Kidney (tissue), 14 donors: Measurements from ENCODE around the gene DVL1. TPM values are rescaled to one million over a fixed set of nuclear protein-coding genes. Genes with fewer than 3 reads are reported as not detected.
A peak's percentile ranks its signal among the peaks of the same experiment; 100 is the strongest.

Experiments used
- DNase-seq, 5 donors: peaks; one replicate each; pipeline ENCODE4 v3.0.0-alpha.2; 2013 to 2020
- FAIRE-seq: peaks from 2 replicates; lab custom pipeline; 2012; peaks lifted over from hg19 to GRCh38; lab: Jason Lieb, UNC
- H3K27ac ChIP-seq, 2 donors: one replicate each; pipeline ENCODE4 v1.7.0; 2013; ENCODE audit warnings: low read depth in 2 of 2, low read length in 2 of 2, inconsistent platforms in 1 of 2
- H3K27me3 ChIP-seq: one replicate; pipeline ENCODE4 v1.7.1; 2013; ENCODE audit warnings: low read length, inconsistent platforms; ENCODE audit not compliant: control insufficient read depth, insufficient read depth
- H3K36me3 ChIP-seq, 3 donors: one replicate each; pipeline versions ENCODE4 v1.7.0 to v1.7.1; 2013; ENCODE audit warnings: low read length in 3 of 3, control low read depth in 1 of 3, inconsistent platforms in 1 of 3; ENCODE audit not compliant: insufficient read depth in 3 of 3, control insufficient read depth in 2 of 3
- H3K4me1 ChIP-seq, 3 donors: one replicate each; pipeline versions ENCODE4 v1.7.0 to v1.7.1; 2013; ENCODE audit warnings: low read length in 3 of 3, inconsistent platforms in 1 of 3, low read depth in 1 of 3; ENCODE audit not compliant: control insufficient read depth in 2 of 3, insufficient read depth in 2 of 3
- H3K4me3 ChIP-seq, 3 donors: one replicate each; pipeline versions ENCODE4 v1.7.0 to v1.8.1; 2013; ENCODE audit warnings: low read length in 3 of 3, control low read depth in 1 of 3, inconsistent platforms in 1 of 3
- H3K9ac ChIP-seq, 3 donors: one replicate each; pipeline versions ENCODE4 v1.7.0 to v1.7.1; 2013; ENCODE audit warnings: low read length in 3 of 3, control low read depth in 1 of 3, inconsistent platforms in 1 of 3
- H3K9me3 ChIP-seq, 3 donors: one replicate each; pipeline versions ENCODE4 v1.7.0 to v1.7.1; 2013; ENCODE audit warnings: low read length in 3 of 3, control low read depth in 1 of 3, inconsistent platforms in 1 of 3; ENCODE audit not compliant: control insufficient read depth in 2 of 3, insufficient read depth in 1 of 3
- intact Hi-C: fragments of 100-400 bp; cut with DNase I; formaldehyde crosslinking; loops from one replicate; pipeline ENCODE4 v1.11.1; 2022
- microRNA-seq: library from miRNA; unstranded; fragments of <30 nt; microRNA quantifications from one replicate; pipeline ENCODE4 v1.2.0, GENCODE V29; 2020
- polyA plus RNA-seq: library from polyadenylated mRNA; stranded (reverse); fragments of 350-450 nt; fragmentation: Illumina TruSeq; extraction: RNeasy Lipid Tissue Mini Kit (QIAGEN cat#74804); gene quantifications from one replicate; pipeline ENCODE4 v1.2.3, GENCODE V29; 2014; ENCODE audit warnings: low read depth, low replicate concordance; ENCODE audit not compliant: insufficient read depth
- total RNA-seq: library from RNA; stranded (reverse); fragmentation: NEBNext Ultra II Directional; extraction: Animal tissue kit (Norgen Biotek cat#: 25700); gene quantifications from one replicate; pipeline ENCODE4 v1.2.1, GENCODE V29; 2021
- TF ChIP-seq, protein P1 (sequence below): IDR thresholded peaks from 3 replicates; pipeline ENCODE4 v1.5.1; 2012; ENCODE audit warnings: mild to moderate bottlenecking, moderate library complexity, borderline replicate concordance; ENCODE audit not compliant: insufficient read depth; ENCODE audit errors: extremely low read depth
- donor health status: control.
- donor health status: control.
- donor health status: control.
- donor health status: control.
- donor health status: control.
- donor health status: DM: yes; HTN: yes; CAD: no.
- donor health status: Normal renal cell carcinoma (clear cell type).

DVL1 gene
- total and polyA plus RNA-seq, 2 donors from 2014 or later = 32.5 to 55.0 TPM

DNA sequence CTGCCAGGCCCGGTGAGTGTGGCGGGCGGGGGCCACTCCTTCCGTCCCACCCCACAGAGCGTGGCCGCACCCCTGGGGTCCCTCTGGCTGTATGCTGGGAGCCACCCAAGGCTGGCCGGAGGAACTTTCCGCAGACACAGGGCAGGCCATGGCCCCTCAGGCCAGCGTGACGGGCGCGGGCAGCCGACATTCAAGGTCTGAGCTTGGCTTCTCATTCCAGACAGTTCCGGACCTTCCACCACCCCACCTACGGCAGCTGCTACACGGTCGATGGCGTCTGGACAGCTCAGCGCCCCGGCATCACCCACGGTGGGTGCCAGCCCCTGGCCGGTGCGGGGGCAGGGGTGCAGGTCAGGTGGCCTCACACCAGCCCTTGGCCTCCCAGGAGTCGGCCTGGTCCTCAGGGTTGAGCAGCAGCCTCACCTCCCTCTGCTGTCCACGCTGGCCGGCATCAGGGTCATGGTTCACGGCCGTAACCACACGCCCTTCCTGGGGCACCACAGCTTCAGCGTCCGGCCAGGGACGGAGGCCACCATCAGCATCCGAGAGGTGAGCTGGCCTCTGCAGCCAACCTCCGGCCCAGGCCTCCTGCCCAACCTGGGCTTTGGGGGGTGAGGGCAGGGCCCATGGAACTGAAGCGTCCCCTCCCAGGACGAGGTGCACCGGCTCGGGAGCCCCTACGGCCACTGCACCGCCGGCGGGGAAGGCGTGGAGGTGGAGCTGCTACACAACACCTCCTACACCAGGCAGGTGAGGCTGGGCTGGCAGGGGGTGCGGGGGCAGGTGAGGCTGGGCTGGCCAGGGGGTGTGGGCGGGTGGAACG lies 61.7 kb downstream of the DVL1 start:
- Histone ChIP-seq H3K27ac (no peak overlapping the region), H3K9ac (no peak overlapping the region), H3K9me3 (no peaks in the 10 kb centered on the region), H3K36me3 (no peaks in the 10 kb centered on the region), H3K4me1 (peaks cover 0 to 5% (median 0%) of the 10 kb centered on the region in 3 donors), H3K27me3 (no peaks in the 10 kb centered on the region), H3K4me3 (no peak overlapping the region)
- FAIRE-seq (no peak), DNase-seq (peak in 2 of 5 donors; percentile 54 to 77)
- TF ChIP-seq, protein P1, sequence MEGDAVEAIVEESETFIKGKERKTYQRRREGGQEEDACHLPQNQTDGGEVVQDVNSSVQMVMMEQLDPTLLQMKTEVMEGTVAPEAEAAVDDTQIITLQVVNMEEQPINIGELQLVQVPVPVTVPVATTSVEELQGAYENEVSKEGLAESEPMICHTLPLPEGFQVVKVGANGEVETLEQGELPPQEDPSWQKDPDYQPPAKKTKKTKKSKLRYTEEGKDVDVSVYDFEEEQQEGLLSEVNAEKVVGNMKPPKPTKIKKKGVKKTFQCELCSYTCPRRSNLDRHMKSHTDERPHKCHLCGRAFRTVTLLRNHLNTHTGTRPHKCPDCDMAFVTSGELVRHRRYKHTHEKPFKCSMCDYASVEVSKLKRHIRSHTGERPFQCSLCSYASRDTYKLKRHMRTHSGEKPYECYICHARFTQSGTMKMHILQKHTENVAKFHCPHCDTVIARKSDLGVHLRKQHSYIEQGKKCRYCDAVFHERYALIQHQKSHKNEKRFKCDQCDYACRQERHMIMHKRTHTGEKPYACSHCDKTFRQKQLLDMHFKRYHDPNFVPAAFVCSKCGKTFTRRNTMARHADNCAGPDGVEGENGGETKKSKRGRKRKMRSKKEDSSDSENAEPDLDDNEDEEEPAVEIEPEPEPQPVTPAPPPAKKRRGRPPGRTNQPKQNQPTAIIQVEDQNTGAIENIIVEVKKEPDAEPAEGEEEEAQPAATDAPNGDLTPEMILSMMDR = no peak
- intact Hi-C loops = no loop called here

DNA sequence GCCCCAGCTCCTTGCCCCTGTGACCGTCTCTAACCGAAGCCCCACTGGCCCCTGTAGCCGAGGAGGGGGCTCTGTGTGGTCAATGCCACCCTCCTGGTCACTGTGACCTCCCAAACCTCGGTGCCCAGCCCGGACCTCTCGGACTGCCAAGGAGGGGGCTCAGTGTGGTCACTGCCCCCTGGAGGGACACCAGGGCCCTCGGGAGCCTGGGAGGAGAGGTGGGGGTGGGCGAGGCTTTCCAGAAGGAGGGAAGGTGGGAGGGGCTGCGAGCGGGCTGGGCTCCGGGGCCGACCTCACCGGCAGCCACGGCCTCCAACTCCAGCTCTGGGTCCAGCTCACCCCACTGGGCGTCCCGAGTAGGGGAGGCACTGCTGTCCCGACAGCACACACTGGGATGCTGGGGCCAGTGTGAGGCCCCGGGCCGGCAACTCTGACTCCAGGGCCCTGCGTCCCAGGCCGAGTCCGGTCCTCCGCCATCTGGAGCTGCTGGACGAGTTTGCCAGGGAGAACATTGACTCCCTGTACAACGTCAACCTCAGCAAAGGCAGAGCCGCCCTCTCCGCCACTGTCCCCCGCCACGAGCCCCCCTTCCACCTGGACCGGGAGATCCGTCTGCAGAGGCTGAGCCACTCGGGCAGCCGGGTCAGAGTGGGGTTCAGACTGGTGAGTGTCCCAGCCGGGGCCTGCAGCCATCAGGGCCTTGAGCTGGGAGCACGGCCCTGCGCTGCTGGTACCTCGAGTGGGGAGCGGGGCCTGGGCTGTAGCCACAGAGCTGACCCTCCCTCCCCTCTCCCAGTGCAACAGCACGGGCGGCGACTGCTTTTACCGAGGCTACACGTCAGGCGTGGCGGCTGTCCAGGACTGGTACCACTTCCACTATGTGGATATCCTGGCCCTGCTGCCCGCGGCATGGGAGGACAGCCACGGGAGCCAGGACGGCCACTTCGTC lies 62.6 kb downstream of the DVL1 start:
- peak in 2 of 5 donors; percentile 53 to 81 for DNase-seq
- Histone ChIP-seq H3K36me3 (no peaks in the 10 kb centered on the region), H3K27me3 (no peaks in the 10 kb centered on the region), H3K4me3 (no peak overlapping the region), H3K4me1 (peaks cover 0 to 12% (median 6%) of the 10 kb centered on the region in 3 donors), H3K9me3 (no peaks in the 10 kb centered on the region), H3K27ac (no peak overlapping the region), H3K9ac (no peak overlapping the region)
- no peak for FAIRE-seq
- TF ChIP-seq, protein P1 = no peak
- intact Hi-C loops = no loop called here

DNA sequence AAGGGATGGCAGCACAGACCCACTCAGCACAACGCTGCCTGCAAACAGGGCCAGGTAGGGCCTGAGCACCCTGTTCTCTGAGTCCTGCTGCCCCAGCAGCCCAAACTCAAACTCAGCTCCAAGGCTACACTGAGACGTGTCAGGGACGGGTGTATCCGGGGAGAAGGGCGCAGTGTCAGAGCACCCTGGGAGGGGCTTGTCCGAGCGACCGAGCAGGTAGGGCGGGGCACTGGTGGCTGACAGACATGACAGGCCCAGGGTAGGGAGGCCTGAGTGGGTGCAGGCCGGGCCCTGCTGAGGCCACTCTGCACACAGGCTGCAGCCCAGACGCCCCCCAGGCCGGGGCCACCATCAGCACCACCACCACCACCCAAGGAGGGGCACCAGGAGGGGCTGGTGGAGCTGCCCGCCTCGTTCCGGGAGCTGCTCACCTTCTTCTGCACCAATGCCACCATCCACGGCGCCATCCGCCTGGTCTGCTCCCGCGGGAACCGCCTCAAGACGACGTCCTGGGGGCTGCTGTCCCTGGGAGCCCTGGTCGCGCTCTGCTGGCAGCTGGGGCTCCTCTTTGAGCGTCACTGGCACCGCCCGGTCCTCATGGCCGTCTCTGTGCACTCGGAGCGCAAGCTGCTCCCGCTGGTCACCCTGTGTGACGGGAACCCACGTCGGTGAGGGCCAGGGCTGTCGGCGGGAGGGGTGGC lies 63.5 kb downstream of the DVL1 start:
- H3K27me3 ChIP-seq = no peaks in the 10 kb centered on the region
- intact Hi-C loops = no loop called here
- no peak overlapping the region for H3K9ac ChIP-seq
- no peak overlapping the region for H3K4me3 ChIP-seq
- H3K36me3 ChIP-seq = no peaks in the 10 kb centered on the region
- no peaks in the 10 kb centered on the region for H3K9me3 ChIP-seq
- FAIRE-seq (no peak), DNase-seq (peak in 2 of 5 donors; percentile 53 to 74)
- H3K27ac ChIP-seq = no peak overlapping the region
- peaks cover 0 to 13% (median 6%) of the 10 kb centered on the region in 3 donors for H3K4me1 ChIP-seq
- TF ChIP-seq, protein P1 = no peak

Small RNA genes within 50 kb of the gene (microRNA-seq; reads per million reads assigned to microRNA genes)
- 1.7 reads per million for gene MIR6726
- gene MIR6727 = not detected
- gene MIR6808 = not detected

Other genes with a start within 250 kb of the DVL1 start
- gene C1orf159, start 233.3 kb downstream of the DVL1 start, total RNA-seq = 14.8 TPM
- gene C1orf159, start 233.3 kb downstream of the DVL1 start, polyA plus RNA-seq = 8.6 TPM
- 1.5 TPM for gene TTLL10, start 175.5 kb downstream of the DVL1 start, total RNA-seq
- not detected for gene TTLL10, start 175.5 kb downstream of the DVL1 start, polyA plus RNA-seq
- 8.1 TPM for gene TNFRSF18, start 142.8 kb downstream of the DVL1 start, total RNA-seq
- gene TNFRSF18, start 142.8 kb downstream of the DVL1 start, polyA plus RNA-seq = not detected
- 5.1 TPM for gene TNFRSF4, start 135.3 kb downstream of the DVL1 start, total RNA-seq
- 3.3 TPM for gene TNFRSF4, start 135.3 kb downstream of the DVL1 start, polyA plus RNA-seq
- 160 TPM for gene SDF4, start 117.4 kb downstream of the DVL1 start, total RNA-seq
- gene SDF4, start 117.4 kb downstream of the DVL1 start, polyA plus RNA-seq = 143 TPM
- gene B3GALT6, start 117.2 kb downstream of the DVL1 start, total RNA-seq = 20.3 TPM
- gene B3GALT6, start 117.2 kb downstream of the DVL1 start, polyA plus RNA-seq = 13.7 TPM
- gene C1QTNF12, start 102.7 kb downstream of the DVL1 start, total RNA-seq = 3.1 TPM
- 9.9 TPM for gene C1QTNF12, start 102.7 kb downstream of the DVL1 start, polyA plus RNA-seq
- 56.6 TPM for gene UBE2J2, start 75.6 kb downstream of the DVL1 start, total RNA-seq
- 57.4 TPM for gene UBE2J2, start 75.6 kb downstream of the DVL1 start, polyA plus RNA-seq
- 4.6 TPM for gene SCNN1D, start 69.0 kb downstream of the DVL1 start, total RNA-seq
- 4.6 TPM for gene SCNN1D, start 69.0 kb downstream of the DVL1 start, polyA plus RNA-seq
- gene ACAP3, start 41.5 kb downstream of the DVL1 start, total RNA-seq = 39.5 TPM
- gene ACAP3, start 41.5 kb downstream of the DVL1 start, polyA plus RNA-seq = 15.9 TPM
- gene PUSL1, start 40.8 kb downstream of the DVL1 start, total RNA-seq = 12.6 TPM
- 13.9 TPM for gene PUSL1, start 40.8 kb downstream of the DVL1 start, polyA plus RNA-seq
- gene INTS11, start 24.8 kb downstream of the DVL1 start, total RNA-seq = 100 TPM
- gene INTS11, start 24.8 kb downstream of the DVL1 start, polyA plus RNA-seq = 73.6 TPM
- gene CPTP, start 24.6 kb downstream of the DVL1 start, total RNA-seq = 21.9 TPM
- 51.5 TPM for gene CPTP, start 24.6 kb downstream of the DVL1 start, polyA plus RNA-seq
- gene TAS1R3, start 18.1 kb downstream of the DVL1 start, total RNA-seq = 1.3 TPM
- 0.15 TPM for gene TAS1R3, start 18.1 kb downstream of the DVL1 start, polyA plus RNA-seq
- 26.0 TPM for gene MXRA8, start 9.1 kb upstream of the DVL1 start, total RNA-seq
- 64.7 TPM for gene MXRA8, start 9.1 kb upstream of the DVL1 start, polyA plus RNA-seq
- gene AURKAIP1, start 25.8 kb upstream of the DVL1 start, total RNA-seq = 111 TPM
- gene AURKAIP1, start 25.8 kb upstream of the DVL1 start, polyA plus RNA-seq = 359 TPM
- 199 TPM for gene CCNL2, start 49.9 kb upstream of the DVL1 start, total RNA-seq
- 72.0 TPM for gene CCNL2, start 49.9 kb upstream of the DVL1 start, polyA plus RNA-seq
- gene MRPL20, start 57.9 kb upstream of the DVL1 start, total RNA-seq = 103 TPM
- 221 TPM for gene MRPL20, start 57.9 kb upstream of the DVL1 start, polyA plus RNA-seq
- 5.2 TPM for gene ANKRD65, start 71.9 kb upstream of the DVL1 start, total RNA-seq
- 7.1 TPM for gene ANKRD65, start 71.9 kb upstream of the DVL1 start, polyA plus RNA-seq
- gene VWA1, start 86.3 kb upstream of the DVL1 start, total RNA-seq = 116 TPM
- gene VWA1, start 86.3 kb upstream of the DVL1 start, polyA plus RNA-seq = 103 TPM
- 10.0 TPM for gene ATAD3C, start 100.3 kb upstream of the DVL1 start, total RNA-seq
- gene ATAD3C, start 100.3 kb upstream of the DVL1 start, polyA plus RNA-seq = 14.3 TPM
- 28.8 TPM for gene ATAD3B, start 122.3 kb upstream of the DVL1 start, total RNA-seq
- 13.3 TPM for gene ATAD3B, start 122.3 kb upstream of the DVL1 start, polyA plus RNA-seq
- gene ATAD3A, start 162.7 kb upstream of the DVL1 start, total RNA-seq = 19.1 TPM
- gene ATAD3A, start 162.7 kb upstream of the DVL1 start, polyA plus RNA-seq = 17.5 TPM
- 1.9 TPM for gene TMEM240, start 191.2 kb upstream of the DVL1 start, total RNA-seq
- gene TMEM240, start 191.2 kb upstream of the DVL1 start, polyA plus RNA-seq = 1.7 TPM
- gene SSU72, start 225.4 kb upstream of the DVL1 start, total RNA-seq = 102 TPM
- 143 TPM for gene SSU72, start 225.4 kb upstream of the DVL1 start, polyA plus RNA-seq